NB4 (cell line): ENCODE measurements around the gene REC114.

Experiments used
- MYC ChIP-seq: IDR thresholded peaks from 2 replicates; pipeline ENCODE4 v1.6.1; 2011; ENCODE audit warnings: low read depth, low read length
- TF ChIP-seq, protein P1 (sequence below): IDR thresholded peaks from one replicate; pipeline ENCODE4 v1.5.1; 2012; ENCODE audit warnings: low read depth, low read length

GRCh38 chr15:73573037-73573436 lies 130.1 kb downstream of the REC114 start:
- TF ChIP-seq, protein P1, sequence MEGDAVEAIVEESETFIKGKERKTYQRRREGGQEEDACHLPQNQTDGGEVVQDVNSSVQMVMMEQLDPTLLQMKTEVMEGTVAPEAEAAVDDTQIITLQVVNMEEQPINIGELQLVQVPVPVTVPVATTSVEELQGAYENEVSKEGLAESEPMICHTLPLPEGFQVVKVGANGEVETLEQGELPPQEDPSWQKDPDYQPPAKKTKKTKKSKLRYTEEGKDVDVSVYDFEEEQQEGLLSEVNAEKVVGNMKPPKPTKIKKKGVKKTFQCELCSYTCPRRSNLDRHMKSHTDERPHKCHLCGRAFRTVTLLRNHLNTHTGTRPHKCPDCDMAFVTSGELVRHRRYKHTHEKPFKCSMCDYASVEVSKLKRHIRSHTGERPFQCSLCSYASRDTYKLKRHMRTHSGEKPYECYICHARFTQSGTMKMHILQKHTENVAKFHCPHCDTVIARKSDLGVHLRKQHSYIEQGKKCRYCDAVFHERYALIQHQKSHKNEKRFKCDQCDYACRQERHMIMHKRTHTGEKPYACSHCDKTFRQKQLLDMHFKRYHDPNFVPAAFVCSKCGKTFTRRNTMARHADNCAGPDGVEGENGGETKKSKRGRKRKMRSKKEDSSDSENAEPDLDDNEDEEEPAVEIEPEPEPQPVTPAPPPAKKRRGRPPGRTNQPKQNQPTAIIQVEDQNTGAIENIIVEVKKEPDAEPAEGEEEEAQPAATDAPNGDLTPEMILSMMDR = no peak
- TF ChIP-seq MYC = no peak
